Effector memory CD4-positive, alpha-beta T cell (primary cell): ENCODE results near the gene FAM83D.
"Not testable (repeated sequence)": the region's sequence is repeated elsewhere in the genome, so short reads cannot be mapped to it uniquely, and the experiment has no call there.

Experiments used
- DNase-seq, 3 donors: peaks; one replicate each; pipeline ENCODE4 v3.0.0-alpha.2; 2020
- H3K27ac ChIP-seq: 2 replicates; pipeline ENCODE4 v1.7.0; 2013; ENCODE audit warnings: mild to moderate bottlenecking, low read length, moderate library complexity; ENCODE audit not compliant: insufficient read depth, poor library complexity, severe bottlenecking
- H3K27me3 ChIP-seq: replicated peaks from 2 replicates; pipeline ENCODE4 v1.7.0; 2013; ENCODE audit warnings: mild to moderate bottlenecking, low read length; ENCODE audit not compliant: insufficient read depth, control insufficient read depth, poor library complexity, severe bottlenecking
- H3K36me3 ChIP-seq: 2 replicates; pipeline ENCODE4 v1.7.0; 2013; ENCODE audit warnings: mild to moderate bottlenecking, low read length, moderate library complexity; ENCODE audit not compliant: control insufficient read depth, insufficient read depth
- H3K4me1 ChIP-seq: 2 replicates; pipeline ENCODE4 v1.7.0; 2013; ENCODE audit warnings: low read length, mild to moderate bottlenecking; ENCODE audit not compliant: control insufficient read depth, insufficient read depth, poor library complexity, severe bottlenecking
- H3K4me3 ChIP-seq: 2 replicates; pipeline ENCODE4 v1.7.0; 2013; ENCODE audit warnings: low read length, low read depth, mild to moderate bottlenecking; ENCODE audit not compliant: insufficient read depth, poor library complexity, severe bottlenecking
- H3K9me3 ChIP-seq: 2 replicates; pipeline ENCODE4 v1.7.0; 2013; ENCODE audit warnings: mild to moderate bottlenecking, low read length, moderate library complexity; ENCODE audit not compliant: control insufficient read depth

The FAM83D gene

GRCh38 chr20:38996866-38997265, 70.6 kb downstream of the FAM83D start:
- DNase-seq, H3K4me1 ChIP-seq, H3K27me3 ChIP-seq, H3K4me3 ChIP-seq, H3K9me3 ChIP-seq, H3K27ac ChIP-seq: not testable (repeated sequence)
- H3K36me3 ChIP-seq: peaks cover 22% of the 10 kb centered on the region

GRCh38 chr20:38997622-38998021, 71.4 kb downstream of the FAM83D start:
- peaks cover 21% of the 10 kb centered on the region for H3K36me3 ChIP-seq
- H3K4me1 ChIP-seq: no peaks in the 10 kb centered on the region
- DNase-seq: no peak
- H3K27ac ChIP-seq: no peak overlapping the region
- H3K4me3 ChIP-seq: no peak overlapping the region
- no peaks in the 10 kb centered on the region for H3K27me3 ChIP-seq
- no peaks in the 10 kb centered on the region for H3K9me3 ChIP-seq

GRCh38 chr20:38999217-38999616, 73.0 kb downstream of the FAM83D start:
- Histone ChIP-seq H3K27me3 (no peaks in the 10 kb centered on the region), H3K4me3 (no peak overlapping the region), H3K36me3 (peaks cover 27% of the 10 kb centered on the region), H3K9me3 (no peaks in the 10 kb centered on the region), H3K4me1 (no peaks in the 10 kb centered on the region), H3K27ac (no peak overlapping the region)
- no peak for DNase-seq

GRCh38 chr20:38999965-39000910, 74.0 kb downstream of the FAM83D start:
- H3K36me3 ChIP-seq: peaks cover 22% of the 10 kb centered on the region
- H3K9me3 ChIP-seq: no peaks in the 10 kb centered on the region

More at GRCh38 chr20:38999965-39000910, 74.0 kb downstream of the FAM83D start:
- Histone ChIP-seq H3K4me1 (no peaks in the 10 kb centered on the region), H3K4me3 (no peak overlapping the region), H3K27me3 (no peaks in the 10 kb centered on the region), H3K27ac (no peak overlapping the region)
- DNase-seq: no peak
